GM18519 (cell line): ENCODE results near the gene MRPS23.
A peak's percentile ranks its signal among the peaks of the same experiment; 100 is the strongest.

ENCODE experiments used
- ATAC-seq: cut with Tn5 transposase; IDR thresholded peaks from one replicate; pipeline ENCODE4 v1.9.1; 2021; ENCODE audit warnings: mild to moderate bottlenecking, moderate library complexity; ENCODE audit not compliant: unreplicated experiment, low FRiP score

The MRPS23 gene

GRCh38 chr17:57849874-57850754 lies at the start of gene MRPS23:
TSS of gene MRPS23 (minus strand) at chr17:57850044. CDS start at chr17:57850010, 34 bp downstream.
- ATAC-seq = peak; percentile 83

- no peak for ATAC-seq
Measured at GRCh38 chr17:57899391-57899790, 49.5 kb upstream of the MRPS23 start.

- ATAC-seq = no peak
Measured at GRCh38 chr17:57898487-57899311, 48.9 kb upstream of the MRPS23 start.

GRCh38 chr17:57895382-57896060 lies 45.7 kb upstream of the MRPS23 start:
- no peak for ATAC-seq

- ATAC-seq = no peak
Measured at GRCh38 chr17:57894848-57895247, 45.0 kb upstream of the MRPS23 start.

- no peak for ATAC-seq
Measured at GRCh38 chr17:57892820-57893595, 43.2 kb upstream of the MRPS23 start.

GRCh38 chr17:57892146-57892819 lies 42.4 kb upstream of the MRPS23 start:
- no peak for ATAC-seq

- no peak for ATAC-seq
Measured at GRCh38 chr17:57890857-57891232, 41.0 kb upstream of the MRPS23 start.

- no peak for ATAC-seq
Measured at GRCh38 chr17:57889892-57890856, 40.3 kb upstream of the MRPS23 start.

- no peak for ATAC-seq
Measured at GRCh38 chr17:57889252-57889651, 39.4 kb upstream of the MRPS23 start.

GRCh38 chr17:57888311-57889216 lies 38.7 kb upstream of the MRPS23 start:
- ATAC-seq = no peak

- ATAC-seq = no peak
Measured at GRCh38 chr17:57887161-57887560, 37.3 kb upstream of the MRPS23 start.

- ATAC-seq = no peak
Measured at GRCh38 chr17:57886020-57886419, 36.2 kb upstream of the MRPS23 start.

- ATAC-seq = no peak
Measured at GRCh38 chr17:57885148-57885915, 35.5 kb upstream of the MRPS23 start.

GRCh38 chr17:57881783-57882351 lies 32.0 kb upstream of the MRPS23 start:
- no peak for ATAC-seq

- no peak for ATAC-seq
Measured at GRCh38 chr17:57881143-57881542, 31.3 kb upstream of the MRPS23 start.
